ENCODE data around the gene ETNK2. TPM values are rescaled to one million over a fixed set of nuclear protein-coding genes. Genes with fewer than 3 reads are reported as not detected.

Gene ETNK2
- total RNA-seq, 1 donor from 2014 or later = 0.16 TPM

DNA sequence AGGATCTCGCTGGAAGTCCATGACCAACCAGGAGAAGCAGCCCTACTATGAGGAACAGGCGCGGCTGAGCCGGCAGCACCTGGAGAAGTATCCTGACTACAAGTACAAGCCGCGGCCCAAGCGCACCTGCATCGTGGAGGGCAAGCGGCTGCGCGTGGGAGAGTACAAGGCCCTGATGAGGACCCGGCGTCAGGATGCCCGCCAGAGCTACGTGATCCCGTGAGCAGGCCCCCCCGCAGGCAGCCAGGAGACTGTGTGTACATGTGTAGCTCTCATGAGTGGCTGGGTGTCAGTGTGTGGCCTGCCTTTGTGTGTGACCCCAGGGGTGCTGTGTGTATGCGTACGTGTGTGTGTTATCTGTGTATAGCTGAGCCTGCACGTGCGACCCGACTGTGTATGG is 27.2 kb downstream of the ETNK2 start:
- no peaks in the 10 kb centered on the region for H3K9me3 Mint-ChIP-seq
- peaks cover 6% of the 10 kb centered on the region for H3K27me3 Mint-ChIP-seq (ENCODE audit: insufficient read depth)
- no peak overlapping the region for H3K27ac Mint-ChIP-seq
- no peak overlapping the region for H3K4me3 Mint-ChIP-seq
- no peaks in the 10 kb centered on the region for H3K36me3 Mint-ChIP-seq (ENCODE audit: low read depth)
- DNase-seq (ENCODE audit: low spot score) = no peak
- intact Hi-C loops (cut with micrococcal nuclease) = no loop called here
- H3K4me1 Mint-ChIP-seq (ENCODE audit: low read depth) = peaks cover 8% of the 10 kb centered on the region

DNA sequence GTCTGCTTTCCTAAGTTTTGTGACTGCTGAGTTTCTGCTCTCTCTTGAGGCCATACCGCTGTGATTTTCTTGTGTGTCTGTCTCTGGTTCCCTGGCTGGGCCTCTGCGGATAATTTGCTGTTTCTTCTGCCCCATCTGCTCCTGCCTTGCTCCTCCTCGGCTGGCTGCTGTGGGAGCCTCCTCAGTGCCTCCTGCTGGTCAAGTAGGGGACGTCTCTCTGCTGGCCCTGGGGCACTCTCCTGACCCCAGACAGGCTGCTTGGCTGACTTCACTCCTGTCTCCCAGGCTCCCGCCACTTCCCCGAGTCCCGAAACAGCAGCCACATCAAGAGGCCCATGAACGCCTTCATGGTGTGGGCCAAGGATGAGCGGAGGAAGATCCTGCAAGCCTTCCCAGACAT is 28.5 kb downstream of the ETNK2 start:
- Mint-ChIP-seq H3K4me3 (no peak overlapping the region), H3K27me3 (ENCODE audit: insufficient read depth) (peaks cover 6% of the 10 kb centered on the region), H3K27ac (no peak overlapping the region), H3K9me3 (no peaks in the 10 kb centered on the region), H3K4me1 (ENCODE audit: low read depth) (peaks cover 2% of the 10 kb centered on the region), H3K36me3 (ENCODE audit: low read depth) (no peaks in the 10 kb centered on the region)
- intact Hi-C loops (cut with micrococcal nuclease) = no loop called here
- no peak for DNase-seq (ENCODE audit: low spot score)

DNA sequence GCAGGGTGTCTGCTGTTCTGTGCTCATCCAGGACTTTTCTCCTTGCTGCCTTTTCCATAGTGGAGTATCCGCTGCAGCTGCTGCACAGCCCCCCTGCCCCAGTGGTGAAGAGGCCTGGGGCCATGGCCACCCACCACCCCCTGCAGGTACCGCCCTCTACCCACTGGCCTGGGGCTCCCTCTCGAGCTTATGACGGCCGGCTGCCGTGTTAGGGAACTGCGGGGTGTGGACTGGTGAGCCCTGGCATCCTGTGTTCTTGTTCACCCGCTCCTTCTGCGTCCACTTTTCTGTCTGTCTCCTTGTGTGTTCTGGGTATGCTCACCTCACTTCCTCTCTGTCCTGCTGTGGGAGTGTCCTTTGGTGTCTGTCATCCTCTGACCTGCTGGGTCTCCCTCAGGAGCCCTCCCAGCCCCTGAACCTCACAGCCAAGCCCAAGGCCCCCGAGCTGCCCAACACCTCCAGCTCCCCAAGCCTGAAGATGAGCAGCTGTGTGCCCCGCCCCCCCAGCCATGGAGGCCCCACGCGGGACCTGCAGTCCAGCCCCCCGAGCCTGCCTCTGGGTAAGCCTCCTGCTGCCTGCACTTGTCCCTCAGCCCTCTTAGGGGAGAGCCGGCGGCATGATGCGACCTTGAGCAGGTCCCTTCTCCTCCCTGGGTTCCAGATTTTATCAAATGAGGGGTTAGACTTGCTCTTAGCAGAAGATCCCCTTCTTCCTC is 29.8 kb downstream of the ETNK2 start:
- Mint-ChIP-seq H3K36me3 (ENCODE audit: low read depth) (no peaks in the 10 kb centered on the region), H3K4me3 (no peak overlapping the region)
- intact Hi-C loops (cut with micrococcal nuclease) = no loop called here

DNA sequence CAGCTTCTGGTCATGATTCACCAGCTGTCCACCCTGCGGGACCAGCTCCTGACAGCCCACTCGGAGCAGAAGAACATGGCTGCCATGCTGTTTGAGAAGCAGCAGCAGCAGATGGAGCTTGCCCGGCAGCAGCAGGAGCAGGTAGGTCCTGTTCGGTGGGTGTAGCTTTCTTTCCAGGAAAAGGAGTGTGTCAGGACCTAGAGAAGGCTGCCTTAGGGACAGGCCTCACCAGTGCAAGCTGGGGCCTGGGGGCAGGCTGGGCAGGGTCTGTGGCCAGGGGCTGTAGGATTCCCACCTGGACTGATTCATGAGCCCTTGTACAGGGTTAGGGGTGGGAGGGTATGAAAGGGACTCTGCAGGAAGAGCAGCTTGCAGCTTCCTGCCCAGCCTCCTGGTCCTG is 35.3 kb downstream of the ETNK2 start:
- Mint-ChIP-seq H3K4me3 (no peak overlapping the region), H3K9me3 (no peaks in the 10 kb centered on the region)

More for the DNA sequence above, 29.8 kb downstream of the ETNK2 start:
- no peak for DNase-seq (ENCODE audit: low spot score)
- H3K4me1 Mint-ChIP-seq (ENCODE audit: low read depth) = no peaks in the 10 kb centered on the region
- H3K27me3 Mint-ChIP-seq (ENCODE audit: insufficient read depth) = peaks cover 6% of the 10 kb centered on the region
- H3K9me3 Mint-ChIP-seq = no peaks in the 10 kb centered on the region
- no peak overlapping the region for H3K27ac Mint-ChIP-seq

GRCh38 chr1:204115116-204115515 is 36.7 kb downstream of the ETNK2 start:
- H3K27ac Mint-ChIP-seq = no peak overlapping the region
- intact Hi-C loops (cut with micrococcal nuclease) = no loop called here
- H3K4me3 Mint-ChIP-seq = no peak overlapping the region
- no peak for DNase-seq (ENCODE audit: low spot score)
- no peaks in the 10 kb centered on the region for H3K36me3 Mint-ChIP-seq (ENCODE audit: low read depth)
- peaks cover 2% of the 10 kb centered on the region for H3K27me3 Mint-ChIP-seq (ENCODE audit: insufficient read depth)
- no peaks in the 10 kb centered on the region for H3K4me1 Mint-ChIP-seq (ENCODE audit: low read depth)
- no peaks in the 10 kb centered on the region for H3K9me3 Mint-ChIP-seq

More for the DNA sequence above, 35.3 kb downstream of the ETNK2 start:
- peaks cover 2% of the 10 kb centered on the region for H3K27me3 Mint-ChIP-seq (ENCODE audit: insufficient read depth)
- no peak for DNase-seq (ENCODE audit: low spot score)
- H3K4me1 Mint-ChIP-seq (ENCODE audit: low read depth) = no peaks in the 10 kb centered on the region
- no peaks in the 10 kb centered on the region for H3K36me3 Mint-ChIP-seq (ENCODE audit: low read depth)
- no peak overlapping the region for H3K27ac Mint-ChIP-seq
- intact Hi-C loops (cut with micrococcal nuclease) = no loop called here

- no peaks in the 10 kb centered on the region for H3K36me3 Mint-ChIP-seq (ENCODE audit: low read depth)
- H3K4me3 Mint-ChIP-seq = no peak overlapping the region
- no peak overlapping the region for H3K27ac Mint-ChIP-seq
- peaks cover 2% of the 10 kb centered on the region for H3K27me3 Mint-ChIP-seq (ENCODE audit: insufficient read depth)
- H3K9me3 Mint-ChIP-seq = no peaks in the 10 kb centered on the region
- intact Hi-C loops (cut with micrococcal nuclease) = no loop called here
- no peak for DNase-seq (ENCODE audit: low spot score)
- H3K4me1 Mint-ChIP-seq (ENCODE audit: low read depth) = no peaks in the 10 kb centered on the region
These were observed 37.2 kb downstream of the ETNK2 start for GRCh38 chr1:204114606-204115005.

DNA sequence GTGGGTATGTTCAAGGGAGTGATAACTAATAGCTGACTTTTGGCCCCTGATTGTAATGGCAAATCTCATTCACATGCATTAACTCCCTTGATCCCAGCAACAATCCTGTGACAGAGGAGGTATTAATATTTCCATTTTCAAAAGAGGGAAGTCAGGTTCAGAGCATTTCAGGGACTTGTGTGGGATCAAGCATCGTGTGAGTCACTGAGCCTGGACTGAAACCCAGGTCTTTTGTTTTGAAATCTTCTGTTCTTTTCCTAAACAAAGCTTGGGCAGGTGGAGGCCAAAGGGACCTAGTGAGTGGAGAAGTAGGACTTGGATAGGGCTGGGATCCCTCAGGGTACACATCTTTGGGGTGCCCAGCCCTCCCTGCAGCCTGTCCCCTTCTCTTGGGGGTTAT is 37.9 kb downstream of the ETNK2 start:
- Mint-ChIP-seq H3K4me1 (ENCODE audit: low read depth) (no peaks in the 10 kb centered on the region), H3K9me3 (no peaks in the 10 kb centered on the region), H3K36me3 (ENCODE audit: low read depth) (no peaks in the 10 kb centered on the region), H3K27ac (no peak overlapping the region), H3K4me3 (no peak overlapping the region), H3K27me3 (ENCODE audit: insufficient read depth) (peaks cover 2% of the 10 kb centered on the region)
- intact Hi-C loops (cut with micrococcal nuclease) = no loop called here
- no peak for DNase-seq (ENCODE audit: low spot score)

DNA sequence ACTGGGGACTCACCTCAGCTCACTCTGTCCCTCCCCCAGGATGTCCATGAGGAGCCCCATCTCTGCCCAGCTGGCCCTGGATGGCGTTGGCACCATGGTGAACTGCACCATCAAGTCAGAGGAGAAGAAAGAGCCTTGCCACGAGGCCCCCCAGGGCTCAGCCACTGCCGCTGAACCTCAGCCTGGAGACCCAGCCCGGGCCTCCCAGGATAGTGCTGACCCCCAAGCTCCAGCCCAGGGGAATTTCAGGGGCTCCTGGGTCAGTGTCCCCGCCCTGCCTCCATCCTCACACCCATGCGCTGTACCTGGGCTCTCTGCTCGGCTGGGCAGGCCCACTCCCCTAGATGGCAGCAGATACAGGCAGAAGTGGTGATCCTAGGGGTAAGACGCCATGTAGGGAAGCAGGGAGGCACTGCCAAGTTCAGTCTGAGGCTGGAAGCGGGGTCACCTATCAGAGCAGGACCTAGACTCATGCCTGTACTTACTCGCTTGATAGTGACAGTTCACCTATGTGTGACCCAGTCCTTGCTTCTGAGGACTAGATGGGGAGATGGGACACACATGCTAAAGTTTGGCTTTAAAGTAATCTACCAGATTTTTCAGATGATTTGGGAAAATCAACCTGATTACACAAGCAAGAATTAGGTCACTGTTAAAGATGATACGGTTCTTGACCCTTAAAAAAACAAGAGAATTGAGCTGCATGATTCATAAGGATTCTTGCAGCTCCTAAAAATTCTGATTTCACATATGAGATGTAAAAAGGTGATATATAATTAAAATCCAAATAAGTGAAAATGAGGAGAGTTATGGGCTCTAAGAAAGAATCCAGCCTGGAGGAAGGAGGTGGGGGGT is 38.7 kb downstream of the ETNK2 start:
- H3K4me3 Mint-ChIP-seq = no peak overlapping the region
- H3K27me3 Mint-ChIP-seq (ENCODE audit: insufficient read depth) = peaks cover 2% of the 10 kb centered on the region
- no peak overlapping the region for H3K27ac Mint-ChIP-seq
- intact Hi-C loops (cut with micrococcal nuclease) = no loop called here
- no peaks in the 10 kb centered on the region for H3K9me3 Mint-ChIP-seq
- no peak for DNase-seq (ENCODE audit: low spot score)
- H3K4me1 Mint-ChIP-seq (ENCODE audit: low read depth) = no peaks in the 10 kb centered on the region
- no peaks in the 10 kb centered on the region for H3K36me3 Mint-ChIP-seq (ENCODE audit: low read depth)

DNA sequence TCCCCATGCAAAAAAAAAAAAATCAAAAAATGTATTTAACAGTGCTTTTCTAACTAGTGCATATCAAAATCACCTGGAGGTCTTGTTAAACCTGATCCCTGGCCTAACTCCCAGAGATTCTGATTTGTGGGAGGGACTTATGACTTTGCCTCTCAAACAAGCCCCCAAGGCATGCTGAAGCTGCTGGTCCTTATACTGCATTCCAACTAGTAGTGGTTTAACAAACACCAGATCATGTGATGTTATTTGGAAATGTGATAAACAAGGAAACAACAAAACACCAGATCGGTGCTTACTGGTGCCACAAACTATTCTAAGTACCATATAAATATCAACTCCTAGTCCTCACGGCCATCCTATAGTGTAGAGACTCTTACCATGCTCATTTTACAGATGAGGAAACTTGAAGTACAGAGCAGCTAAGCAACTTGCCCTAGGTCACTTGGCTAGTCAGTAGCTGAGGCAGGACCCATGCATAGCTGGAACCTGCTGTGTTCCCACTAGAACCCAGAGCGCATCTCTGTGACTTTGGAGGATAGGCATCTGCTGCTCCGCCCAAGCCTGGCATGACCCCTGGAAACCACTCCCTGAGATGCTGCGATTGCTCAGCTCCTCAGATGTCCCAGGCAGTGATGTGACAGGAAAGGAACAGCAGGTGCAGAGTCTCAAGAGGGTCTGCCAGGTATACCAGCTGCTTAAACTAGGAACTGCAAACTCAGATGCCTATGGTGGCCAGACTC is 40.8 kb downstream of the ETNK2 start:
- Mint-ChIP-seq H3K4me3 (no peak overlapping the region), H3K36me3 (ENCODE audit: low read depth) (no peaks in the 10 kb centered on the region), H3K27me3 (ENCODE audit: insufficient read depth) (peaks cover 2% of the 10 kb centered on the region), H3K9me3 (no peaks in the 10 kb centered on the region), H3K27ac (no peak overlapping the region), H3K4me1 (ENCODE audit: low read depth) (no peaks in the 10 kb centered on the region)
- intact Hi-C loops (cut with micrococcal nuclease) = no loop called here
- DNase-seq (ENCODE audit: low spot score) = no peak

- peaks cover 12% of the 10 kb centered on the region for H3K4me1 Mint-ChIP-seq (ENCODE audit: low read depth)
- no peaks in the 10 kb centered on the region for H3K36me3 Mint-ChIP-seq (ENCODE audit: low read depth)
- no peak for DNase-seq (ENCODE audit: low spot score)
- no peaks in the 10 kb centered on the region for H3K9me3 Mint-ChIP-seq
- intact Hi-C loops (cut with micrococcal nuclease) = no loop called here
- H3K27me3 Mint-ChIP-seq (ENCODE audit: insufficient read depth) = peaks cover under 1% of the 10 kb centered on the region
- no peak overlapping the region for H3K27ac Mint-ChIP-seq
- no peak overlapping the region for H3K4me3 Mint-ChIP-seq
These were observed 43.3 kb downstream of the ETNK2 start for GRCh38 chr1:204108312-204109141.

GRCh38 chr1:204107892-204108291 is 44.0 kb downstream of the ETNK2 start:
- Mint-ChIP-seq H3K36me3 (ENCODE audit: low read depth) (no peaks in the 10 kb centered on the region), H3K4me1 (ENCODE audit: low read depth) (peaks cover 19% of the 10 kb centered on the region), H3K9me3 (no peaks in the 10 kb centered on the region), H3K4me3 (no peak overlapping the region), H3K27ac (no peak overlapping the region), H3K27me3 (ENCODE audit: insufficient read depth) (no peaks in the 10 kb centered on the region)
- no peak for DNase-seq (ENCODE audit: low spot score)
- intact Hi-C loops (cut with micrococcal nuclease) = no loop called here

DNA sequence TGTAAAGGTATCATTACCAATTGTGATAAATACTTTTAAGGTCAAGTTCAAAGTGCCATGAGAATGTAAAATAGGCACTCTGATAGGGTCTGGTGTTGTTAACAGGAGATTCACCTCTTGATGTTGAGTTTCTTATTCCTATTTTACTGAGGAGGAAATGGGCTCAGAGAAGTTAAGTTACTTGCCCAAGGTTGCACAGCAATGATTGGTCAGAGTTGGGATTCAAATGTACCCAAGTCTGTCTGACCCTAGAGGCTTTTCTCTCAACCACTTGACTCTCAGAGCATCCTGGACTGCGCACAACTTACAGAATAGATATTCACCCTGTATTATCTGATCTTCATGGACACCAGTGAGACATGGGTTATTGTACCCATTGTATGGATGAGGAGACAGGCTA is 45.0 kb downstream of the ETNK2 start:
- H3K27ac Mint-ChIP-seq = no peak overlapping the region
- H3K4me3 Mint-ChIP-seq = no peak overlapping the region
- H3K36me3 Mint-ChIP-seq (ENCODE audit: low read depth) = no peaks in the 10 kb centered on the region
- H3K27me3 Mint-ChIP-seq (ENCODE audit: insufficient read depth) = no peaks in the 10 kb centered on the region
- peaks cover 27% of the 10 kb centered on the region for H3K4me1 Mint-ChIP-seq (ENCODE audit: low read depth)
- no peak for DNase-seq (ENCODE audit: low spot score)
- intact Hi-C loops (cut with micrococcal nuclease) = no loop called here
- H3K9me3 Mint-ChIP-seq = no peaks in the 10 kb centered on the region

Data from activated T-helper 1 cell treated with anti-CD3 and anti-CD28 coated beads, Interleukin-12 subunit alpha, Interleukin-12 subunit beta, Interleukin-2, Interleukin-4 antibody, amounts not matched to agents 30 ng/mL and 10 ng/mL and 1 ng/mL, durations not matched to agents 14 hours and 24 hours and 36 hours (primary cell).